Stomach (tissue), 9 donors: ENCODE data around the gene MPST. TPM values are rescaled to one million over a fixed set of nuclear protein-coding genes. Genes with fewer than 3 reads are reported as not detected.

Source experiments
- DNase-seq, 2 donors: peaks; one replicate each; pipeline versions ENCODE4 v3.0.0 to v3.0.0-alpha.2; 2013 to 2019
- H3K27ac ChIP-seq, 5 donors: fragments of 200-600 bp in 4 of 5; sonication (generic) in 4 of 5; one replicate each; pipeline ENCODE4 v1.5.1; 2013 to 2019; ENCODE audit warnings: mild to moderate bottlenecking in 1 of 5, moderate library complexity in 1 of 5
- H3K27me3 ChIP-seq, 3 donors: fragments of 200-600 bp; sonication (generic); one replicate each; pipeline ENCODE4 v1.5.1; 2017 to 2019; ENCODE audit warnings: mixed run types in 1 of 3
- H3K36me3 ChIP-seq, 4 donors: fragments of 200-600 bp; sonication (generic); 1 replicate in 3 of 4; 2 replicates in 1 of 4; pipeline ENCODE4 v1.5.1; 2016 to 2019
- H3K4me1 ChIP-seq, 4 donors: fragments of 200-600 bp; sonication (generic); one replicate each; pipeline ENCODE4 v1.5.1; 2016 to 2019
- H3K4me3 ChIP-seq, 4 donors: fragments of 200-600 bp; sonication (generic) in 3 of 4; one replicate each; pipeline ENCODE4 v1.5.1; 2016 to 2019; ENCODE audit warnings: mild to moderate bottlenecking in 1 of 4
- H3K9me3 ChIP-seq, 4 donors: fragments of 200-600 bp; sonication (generic); one replicate each; pipeline ENCODE4 v1.5.1; 2016 to 2019
- CTCF ChIP-seq, 7 experiments: fragments of 450-650 bp in 4 of 7; fragments of 200-600 bp in 3 of 7; sonication (generic) in 3 of 7; IDR thresholded peaks; one replicate each; pipeline ENCODE4 v1.5.1; 2016 to 2019; ENCODE audit warnings: antibody characterized with exemption in 7 of 7, control low read depth in 2 of 7, mild to moderate bottlenecking in 1 of 7
- EP300 ChIP-seq: sonication (generic); formaldehyde crosslinking; IDR thresholded peaks from one replicate; pipeline ENCODE4 v1.6.1; 2017; ENCODE audit warnings: antibody characterized with exemption
- POLR2A ChIP-seq, 4 donors: fragments of 450-650 bp; IDR thresholded peaks; one replicate each; pipeline ENCODE4 v1.6.1; 2016; ENCODE audit warnings: antibody characterized with exemption in 4 of 4, control low read depth in 2 of 4, mild to moderate bottlenecking in 1 of 4, moderate library complexity in 1 of 4
- POLR2AphosphoS5 ChIP-seq, 3 donors: sonication (generic); formaldehyde crosslinking; IDR thresholded peaks; one replicate each; pipeline ENCODE4 v1.6.1; 2016; ENCODE audit warnings: antibody characterized with exemption in 3 of 3
- WGBS, 5 donors: extraction: QIAGEN DNeasy Blood & Tissue Kit in 3 of 5; methylation state at CpG; one replicate each; pipeline versions ENCODE4 v1.1.5 to v1.1.7; 2013 to 2018; 5-methylcytosine and 5-hydroxymethylcytosine counted together
- intact Hi-C: fragments of 100-400 bp; cut with DNase I; formaldehyde crosslinking; loops from one replicate; pipeline ENCODE4 v1.15.1; 2023; ENCODE audit warnings: low total_unique reads
- polyA plus RNA-seq, 3 donors: library from polyadenylated mRNA; stranded (reverse); fragments of 200-250 nt; gene quantifications; one replicate each; pipeline ENCODE4 v1.2.3, GENCODE V29; 2013
- total RNA-seq, 5 donors: library from RNA; depleted of rRNA; stranded (reverse); fragments of >200 nt; gene quantifications; one replicate each; pipeline versions ENCODE4 v1.1.0 to v1.2.3, GENCODE V29; 2014 to 2016
- donor health status: healthy with polysubstance abuse.
- donor health status: Bipolar disorder and iron deficiency.
- donor health status: healthy.

MPST gene
- total and polyA plus RNA-seq, 8 donors, result 48.3 to 1,943 (median 154) TPM

- 84 to 92% (median 91%) methylated on average over 64 to 71 of the region's 71 CpGs for WGBS, 5 donors
- Histone ChIP-seq H3K4me1 (peaks cover 30 to 54% (median 50%) of the 10 kb centered on the region in 4 donors), H3K36me3 (peaks cover 34 to 60% (median 57%) of the 10 kb centered on the region in 4 donors), H3K27ac (peak overlapping the region in 1 of 5 donors; percentile 32), H3K4me3 (no peak overlapping the region), H3K9me3 (no peaks in the 10 kb centered on the region), H3K27me3 (no peaks in the 10 kb centered on the region)
- DNase-seq, result no peak
- intact Hi-C loops, result no loop called here
- no peak for TF ChIP-seq CTCF (IDR thresholded peaks at IDR 0.05)
- no peak for TF ChIP-seq POLR2AphosphoS5 (IDR thresholded peaks at IDR 0.05)
- no peak for TF ChIP-seq EP300
- TF ChIP-seq POLR2A (IDR thresholded peaks at IDR 0.05), result no peak
Observed at GRCh38 chr22:37024339-37025157, 5.0 kb downstream of the MPST start.

GRCh38 chr22:37025500-37026070 lies 6.0 kb downstream of the MPST start:
- no peak overlapping the region for H3K4me3 ChIP-seq
- DNase-seq, result no peak

DNA sequence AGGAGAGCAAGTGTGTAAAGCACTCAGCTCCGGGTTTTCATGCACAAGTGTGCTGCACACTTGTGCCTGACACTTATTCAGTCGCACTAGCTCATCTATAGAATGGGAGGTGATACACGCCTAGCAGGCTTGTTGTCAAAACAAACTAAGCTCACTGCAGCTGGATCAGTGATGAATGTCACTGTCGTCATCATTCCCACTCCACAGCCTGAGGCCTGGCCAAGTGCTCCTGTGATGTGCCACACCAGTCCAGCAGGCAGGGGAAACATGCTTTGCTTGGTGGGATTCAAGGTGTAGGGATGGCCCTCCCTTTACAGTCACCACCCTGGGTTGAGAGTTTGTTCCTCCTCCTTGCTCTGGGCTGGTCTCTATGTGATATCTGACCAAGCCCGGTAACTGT lies 6.8 kb downstream of the MPST start:
- Histone ChIP-seq H3K9me3 (no peaks in the 10 kb centered on the region), H3K27ac (no peak overlapping the region), H3K4me3 (no peak overlapping the region), H3K36me3 (peaks cover 40 to 76% (median 70%) of the 10 kb centered on the region in 4 donors), H3K27me3 (no peaks in the 10 kb centered on the region), H3K4me1 (peaks cover 18 to 52% (median 42%) of the 10 kb centered on the region in 4 donors)
- TF ChIP-seq POLR2A (IDR thresholded peaks at IDR 0.05) (no peak), EP300 (no peak), POLR2AphosphoS5 (IDR thresholded peaks at IDR 0.05) (no peak), CTCF (IDR thresholded peaks at IDR 0.05) (no peak)
- 81 to 97% (median 88%) methylated on average over 3 to 5 of the region's 5 CpGs for WGBS, 5 donors
- intact Hi-C loops, result no loop called here
- DNase-seq, result no peak

More at GRCh38 chr22:37025500-37026070, 6.0 kb downstream of the MPST start:
- Histone ChIP-seq H3K4me1 (peaks cover 25 to 52% (median 46%) of the 10 kb centered on the region in 4 donors), H3K9me3 (no peaks in the 10 kb centered on the region), H3K27me3 (no peaks in the 10 kb centered on the region), H3K36me3 (peaks cover 40 to 71% (median 67%) of the 10 kb centered on the region in 4 donors), H3K27ac (no peak overlapping the region)
- intact Hi-C loops, result no loop called here
- TF ChIP-seq POLR2A (IDR thresholded peaks at IDR 0.05) (no peak), EP300 (no peak), POLR2AphosphoS5 (IDR thresholded peaks at IDR 0.05) (no peak), CTCF (IDR thresholded peaks at IDR 0.05) (no peak)
- WGBS, 5 donors, result 71 to 88% (median 83%) methylated on average over 10 of the region's 10 CpGs

DNA sequence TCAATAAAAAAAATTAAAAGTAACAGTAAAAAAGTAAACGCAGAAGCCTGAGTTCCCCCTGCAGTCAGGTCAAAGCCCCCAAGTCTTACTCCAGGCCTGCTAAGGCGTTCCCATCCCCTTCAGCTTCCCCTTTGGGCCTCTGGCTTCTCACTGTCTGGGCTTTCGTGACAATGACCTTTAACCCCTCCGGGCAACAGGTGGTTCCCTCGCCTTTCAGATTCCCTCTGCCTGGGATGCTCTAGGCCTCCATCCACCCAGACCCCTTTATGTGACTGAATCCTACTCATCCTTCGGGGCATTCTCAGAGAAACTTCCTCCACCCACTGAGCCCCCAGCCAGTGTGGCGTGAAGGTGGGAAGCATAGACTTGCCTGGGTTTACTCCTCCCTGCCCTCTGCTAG lies 8.0 kb downstream of the MPST start:
- TF ChIP-seq POLR2A (IDR thresholded peaks at IDR 0.05) (no peak), CTCF (IDR thresholded peaks at IDR 0.05) (no peak), EP300 (no peak), POLR2AphosphoS5 (IDR thresholded peaks at IDR 0.05) (no peak)
- H3K27ac ChIP-seq, result no peak overlapping the region
- peaks cover 11 to 52% (median 40%) of the 10 kb centered on the region in 4 donors for H3K4me1 ChIP-seq
- 84 to 94% (median 92%) methylated on average over 7 of the region's 7 CpGs for WGBS, 5 donors
- no peak for DNase-seq
- H3K36me3 ChIP-seq, result peaks cover 40 to 76% (median 70%) of the 10 kb centered on the region in 4 donors
- no peak overlapping the region for H3K4me3 ChIP-seq
- H3K27me3 ChIP-seq, result no peaks in the 10 kb centered on the region
- no peaks in the 10 kb centered on the region for H3K9me3 ChIP-seq
- intact Hi-C loops, result no loop called here
